ENCODE data around the gene OSBP2.

DNA sequence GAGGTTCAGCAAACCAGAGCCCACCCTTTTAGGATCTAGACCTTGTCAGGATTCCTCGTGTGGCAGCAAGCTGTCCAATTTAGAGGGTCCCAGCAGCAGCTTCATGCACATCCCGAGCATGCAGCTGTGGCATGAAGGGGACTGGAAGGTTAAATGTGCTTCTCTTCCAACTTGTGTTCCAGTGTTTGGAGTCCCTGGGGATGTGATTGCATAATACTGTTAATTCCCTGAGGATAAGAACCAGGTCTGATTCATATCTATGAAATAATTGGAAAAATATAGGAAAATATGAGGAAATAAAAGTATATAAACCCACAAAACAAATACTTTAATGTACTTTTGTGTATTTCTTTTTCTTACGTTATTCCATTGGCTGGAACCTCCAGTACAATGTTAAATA lies 143.4 kb downstream of the OSBP2 start:
- TF ChIP-seq EZH2 (IDR thresholded peaks at IDR 0.05) (no peak), POLR2AphosphoS5 (IDR thresholded peaks at IDR 0.05; ENCODE audit: borderline replicate concordance, low read depth, low read length) (no peak), FOXP2 (optimal IDR thresholded peaks at IDR 0.05; ENCODE audit: control extremely low read depth, extremely low read length, insufficient read depth) (no peak)
